Mucosa of rectum (tissue), 2 donors: ENCODE measurements around the gene MVD.

Source experiments
- H3K27ac ChIP-seq, 2 donors: one replicate each; pipeline ENCODE4 v1.7.0; 2013; ENCODE audit warnings: inconsistent platforms in 2 of 2, low read depth in 2 of 2, low read length in 2 of 2
- H3K27me3 ChIP-seq, 2 donors: one replicate each; pipeline ENCODE4 v1.7.0; 2013; ENCODE audit warnings: low read length in 2 of 2; ENCODE audit not compliant: control insufficient read depth in 2 of 2, insufficient read depth in 2 of 2
- H3K36me3 ChIP-seq, 2 donors: one replicate each; pipeline ENCODE4 v1.7.0; 2013; ENCODE audit warnings: low read length in 2 of 2; ENCODE audit not compliant: control insufficient read depth in 2 of 2, insufficient read depth in 2 of 2
- H3K4me1 ChIP-seq, 2 donors: one replicate each; pipeline ENCODE4 v1.7.0; 2013; ENCODE audit warnings: low read length in 2 of 2, mild to moderate bottlenecking in 1 of 2; ENCODE audit not compliant: control insufficient read depth in 2 of 2, insufficient read depth in 2 of 2
- H3K4me3 ChIP-seq, 2 donors: one replicate each; pipeline ENCODE4 v1.7.0; 2013; ENCODE audit warnings: low read length in 2 of 2
- H3K9ac ChIP-seq, 2 donors: one replicate each; pipeline ENCODE4 v1.7.0; 2013; ENCODE audit warnings: low read length in 2 of 2, low read depth in 1 of 2, mild to moderate bottlenecking in 1 of 2
- H3K9me3 ChIP-seq, 2 donors: one replicate each; pipeline ENCODE4 v1.7.0; 2013; ENCODE audit warnings: low read length in 2 of 2; ENCODE audit not compliant: control insufficient read depth in 2 of 2
- donor health status: healthy.
- donor health status: Normal muscosa, but diverticular disease.

Gene MVD

DNA sequence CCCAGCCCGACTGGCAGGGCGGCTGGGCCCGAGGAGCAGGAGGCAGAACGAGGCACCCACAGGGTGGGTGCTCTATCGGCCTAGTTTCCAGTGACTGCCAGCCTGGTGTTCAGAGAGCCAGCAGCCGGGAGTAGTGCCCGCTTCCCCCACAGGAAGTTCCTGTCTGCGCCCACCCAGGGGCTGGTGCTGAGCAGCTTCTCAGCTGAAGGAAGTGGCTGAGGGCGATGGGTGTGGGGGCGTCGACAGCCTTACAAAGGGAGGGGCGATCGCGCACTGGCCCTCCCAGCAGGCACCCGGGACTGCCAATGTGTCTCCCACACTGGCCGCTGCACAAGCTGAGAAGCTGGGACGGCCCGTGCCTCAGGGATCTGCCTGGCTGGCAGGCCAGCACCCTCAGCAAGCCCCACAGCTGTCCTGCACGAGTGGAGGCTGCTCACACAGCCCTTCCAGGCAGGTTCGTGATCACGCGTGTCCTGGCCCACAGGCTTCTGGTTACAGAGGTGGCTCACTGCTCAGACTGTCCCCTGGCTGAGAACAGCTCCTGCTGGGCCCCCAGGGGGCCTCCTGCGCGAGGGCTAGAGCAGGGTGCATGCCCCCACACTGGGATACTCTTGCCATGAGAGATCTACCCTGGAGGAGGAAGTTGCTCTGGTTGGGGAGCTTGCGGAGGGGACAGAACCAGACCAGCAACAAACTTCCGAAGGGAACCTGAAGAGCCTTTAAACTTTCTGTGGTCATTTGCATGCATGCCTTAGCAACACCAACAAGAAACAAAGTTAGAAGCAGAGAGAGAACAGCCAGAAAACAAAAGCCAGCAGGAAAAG is 40.8 kb upstream of the MVD start:
- peak overlapping the region; percentile 52 to 78 for H3K4me3 ChIP-seq
- H3K36me3 ChIP-seq = peaks cover 0 to 3% of the 10 kb centered on the region in 2 donors
- peak overlapping the region; percentile 40 to 70 for H3K9ac ChIP-seq
- peak overlapping the region; percentile 68 to 86 for H3K27ac ChIP-seq
- H3K27me3 ChIP-seq = no peaks in the 10 kb centered on the region
- H3K4me1 ChIP-seq = peaks cover 36 to 42% of the 10 kb centered on the region in 2 donors
- H3K9me3 ChIP-seq = no peaks in the 10 kb centered on the region

DNA sequence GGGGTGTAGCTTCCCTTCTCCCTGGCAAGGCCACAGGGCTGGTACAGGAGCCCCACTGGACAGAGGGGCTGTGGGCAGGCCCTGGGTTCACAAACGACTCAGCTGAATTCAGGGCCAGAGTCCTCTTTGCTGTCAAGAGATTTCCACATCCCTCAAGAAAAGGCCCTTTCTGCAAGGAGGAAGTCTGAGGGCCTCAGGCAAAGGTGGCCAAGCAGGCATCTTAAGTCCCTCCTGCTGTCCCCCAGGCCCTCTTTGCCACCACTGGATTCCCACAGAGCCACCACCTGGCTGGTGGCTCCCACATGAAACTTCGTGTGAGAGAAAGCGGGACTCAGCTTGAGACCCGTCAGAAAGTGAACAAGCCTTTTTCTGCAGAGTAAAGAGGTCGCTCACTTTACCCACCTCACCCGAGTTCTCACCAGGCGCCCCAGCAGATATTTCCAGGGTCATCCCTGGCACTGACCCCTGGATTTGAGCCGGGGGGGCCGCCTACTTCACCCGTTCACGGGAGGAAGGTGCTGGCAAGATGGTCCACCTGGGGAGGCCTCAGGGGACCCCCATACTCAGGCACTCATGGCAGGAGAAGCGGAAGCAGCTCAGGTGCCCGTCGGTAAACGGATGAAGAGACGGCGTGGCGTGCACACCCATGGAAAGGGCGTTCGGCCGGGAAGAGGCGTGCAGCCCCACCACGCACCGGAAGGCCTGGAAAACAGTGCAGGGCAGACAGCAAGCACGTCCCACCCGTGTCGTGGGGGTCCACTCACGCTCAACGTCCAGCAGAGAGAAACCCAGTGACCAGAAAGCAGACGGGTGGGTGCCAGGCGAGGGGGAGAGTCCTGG is 39.7 kb upstream of the MVD start:
- Histone ChIP-seq H3K9me3 (no peaks in the 10 kb centered on the region), H3K36me3 (peaks cover 0 to 7% of the 10 kb centered on the region in 2 donors), H3K4me3 (peak overlapping the region; percentile 46 to 78), H3K4me1 (peaks cover 36 to 42% of the 10 kb centered on the region in 2 donors), H3K9ac (peak overlapping the region; percentile 24 to 54), H3K27ac (peak overlapping the region; percentile 68 to 86), H3K27me3 (no peaks in the 10 kb centered on the region)

DNA sequence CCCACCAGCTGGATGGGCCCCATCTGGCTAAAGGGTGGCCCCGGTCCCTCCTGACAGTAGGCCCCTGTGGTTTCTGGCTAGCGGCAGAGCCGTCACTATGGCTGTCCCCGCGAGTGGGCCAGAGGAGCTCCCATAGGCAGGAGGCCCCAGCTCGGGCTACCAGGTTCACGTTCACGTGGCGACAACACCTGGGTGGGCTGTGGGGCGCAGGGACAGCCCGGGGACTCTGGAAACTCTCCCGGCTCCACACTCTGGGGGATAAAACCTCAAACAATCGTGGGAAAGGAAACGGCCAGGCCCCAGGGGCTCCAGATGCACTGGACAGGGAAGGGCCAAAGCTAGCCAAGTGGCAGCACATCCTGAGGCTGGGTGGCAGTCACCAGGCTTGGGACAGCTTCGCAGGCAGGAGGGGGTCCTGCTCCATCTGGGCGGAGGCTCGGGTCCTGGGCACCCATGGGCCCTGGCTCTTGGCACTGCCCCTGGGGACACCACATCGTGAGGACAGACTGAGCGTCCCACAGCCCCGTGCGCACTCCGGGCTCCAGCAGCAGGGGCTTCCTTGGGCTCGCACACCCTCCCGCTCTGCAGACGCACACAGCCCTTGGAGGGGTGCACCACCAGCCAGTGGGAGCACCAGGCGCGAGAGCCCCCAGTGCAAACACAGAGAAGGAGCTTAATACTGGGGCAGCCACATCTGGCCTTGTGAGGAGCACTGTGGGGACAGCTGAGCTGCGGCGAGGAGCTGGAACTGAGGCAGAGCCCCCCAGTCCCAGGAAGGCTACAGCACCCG is 38.9 kb upstream of the MVD start:
- Histone ChIP-seq H3K9ac (peak overlapping the region; percentile 52 to 54), H3K36me3 (peaks cover 0 to 11% of the 10 kb centered on the region in 2 donors), H3K27me3 (no peaks in the 10 kb centered on the region), H3K9me3 (no peaks in the 10 kb centered on the region), H3K27ac (peak overlapping the region; percentile 63 to 86), H3K4me3 (peak overlapping the region in 1 of 2 donors; percentile 41), H3K4me1 (peaks cover 29 to 34% of the 10 kb centered on the region in 2 donors)

DNA sequence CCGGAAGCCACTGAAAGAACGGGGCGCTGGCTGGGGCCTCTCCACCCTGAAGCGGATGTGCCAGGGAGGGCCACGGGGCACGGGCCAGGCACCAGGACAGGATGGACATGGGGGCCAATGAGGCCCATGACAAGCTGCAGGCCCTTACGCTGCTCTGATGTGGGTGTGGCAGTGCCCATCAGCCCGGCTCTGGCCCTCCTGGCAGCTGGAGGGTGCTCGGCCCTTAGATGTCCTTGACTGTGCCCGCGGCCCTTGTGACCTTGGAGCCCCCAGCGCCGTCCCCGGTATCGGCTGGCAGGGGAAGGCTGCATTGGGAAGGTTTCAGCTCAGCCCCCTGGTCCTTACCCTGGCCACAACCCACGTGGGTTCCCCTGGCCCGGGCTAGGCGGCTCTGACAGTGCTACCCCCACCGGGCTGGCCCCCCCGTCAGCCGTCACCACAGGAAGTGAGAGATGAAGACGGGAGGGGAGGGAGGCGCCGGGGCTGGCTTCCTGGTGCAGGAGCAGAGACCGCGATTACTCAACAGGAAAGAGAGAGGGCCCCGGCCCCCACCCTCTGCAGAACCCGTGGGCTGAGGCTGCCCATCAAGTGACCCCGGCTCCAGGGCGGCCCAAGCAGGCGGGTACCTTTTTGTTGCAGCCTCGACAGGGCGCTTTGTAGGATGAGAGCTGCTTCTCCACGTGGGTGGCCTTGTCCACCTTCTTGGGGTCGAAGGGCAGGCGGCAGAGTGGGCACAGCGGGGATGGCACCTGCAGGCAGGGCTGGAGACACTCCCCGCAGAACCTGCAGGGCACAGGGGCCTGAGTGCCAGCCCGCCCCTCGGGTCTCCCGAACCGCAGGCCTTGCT is 38.0 kb upstream of the MVD start:
- peak overlapping the region; percentile 35 to 41 for H3K4me3 ChIP-seq
- H3K9ac ChIP-seq = peak overlapping the region in 1 of 2 donors; percentile 54
- no peaks in the 10 kb centered on the region for H3K9me3 ChIP-seq
- H3K4me1 ChIP-seq = peaks cover 25 to 30% of the 10 kb centered on the region in 2 donors
- H3K36me3 ChIP-seq = peaks cover 0 to 13% of the 10 kb centered on the region in 2 donors
- H3K27me3 ChIP-seq = no peaks in the 10 kb centered on the region
- peak overlapping the region; percentile 72 to 86 for H3K27ac ChIP-seq

DNA sequence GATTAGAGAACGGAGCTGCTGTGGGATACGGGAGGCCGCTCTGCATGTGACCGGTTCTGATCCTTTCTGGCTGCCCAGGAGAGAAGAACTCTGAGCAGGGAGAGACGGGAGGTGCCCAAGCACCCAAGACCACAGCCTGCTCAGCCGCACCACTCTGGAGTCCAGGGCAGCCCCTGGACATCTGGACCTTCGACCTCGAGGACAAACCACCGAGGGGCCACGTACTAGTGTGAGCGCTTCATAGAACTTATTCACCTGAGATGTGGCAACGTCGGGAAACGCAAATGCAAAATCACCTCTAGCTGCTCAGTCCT is 37.4 kb upstream of the MVD start:
- Histone ChIP-seq H3K36me3 (peaks cover 0 to 13% of the 10 kb centered on the region in 2 donors), H3K4me3 (no peak overlapping the region), H3K27ac (peak overlapping the region; percentile 72 to 83), H3K27me3 (no peaks in the 10 kb centered on the region), H3K4me1 (peaks cover 21 to 27% of the 10 kb centered on the region in 2 donors), H3K9ac (peak overlapping the region in 1 of 2 donors; percentile 11), H3K9me3 (no peaks in the 10 kb centered on the region)

DNA sequence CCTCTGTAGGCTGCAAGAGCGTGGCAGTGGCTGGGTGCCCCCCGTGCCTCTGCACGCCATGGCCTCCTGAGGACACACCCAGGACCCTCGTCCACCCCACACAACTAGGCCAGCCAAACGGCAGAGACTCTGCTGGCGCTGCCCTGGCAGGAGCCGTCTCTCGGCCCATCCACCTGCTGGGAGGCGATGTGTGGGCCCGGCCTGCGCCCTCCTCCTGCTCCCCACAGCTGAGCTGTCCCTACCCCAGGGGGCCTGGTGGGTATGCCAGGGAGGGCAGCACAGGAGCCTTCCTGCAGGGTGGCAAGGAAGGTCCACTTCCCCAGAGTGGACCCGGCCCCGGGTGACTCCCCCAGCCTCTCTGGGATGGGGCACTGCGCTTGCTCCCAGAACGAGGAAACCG is 36.3 kb upstream of the MVD start:
- Histone ChIP-seq H3K9me3 (no peaks in the 10 kb centered on the region), H3K36me3 (peaks cover 0 to 13% of the 10 kb centered on the region in 2 donors), H3K4me3 (no peak overlapping the region), H3K27ac (no peak overlapping the region), H3K9ac (no peak overlapping the region), H3K4me1 (peaks cover 11 to 18% of the 10 kb centered on the region in 2 donors), H3K27me3 (no peaks in the 10 kb centered on the region)

DNA sequence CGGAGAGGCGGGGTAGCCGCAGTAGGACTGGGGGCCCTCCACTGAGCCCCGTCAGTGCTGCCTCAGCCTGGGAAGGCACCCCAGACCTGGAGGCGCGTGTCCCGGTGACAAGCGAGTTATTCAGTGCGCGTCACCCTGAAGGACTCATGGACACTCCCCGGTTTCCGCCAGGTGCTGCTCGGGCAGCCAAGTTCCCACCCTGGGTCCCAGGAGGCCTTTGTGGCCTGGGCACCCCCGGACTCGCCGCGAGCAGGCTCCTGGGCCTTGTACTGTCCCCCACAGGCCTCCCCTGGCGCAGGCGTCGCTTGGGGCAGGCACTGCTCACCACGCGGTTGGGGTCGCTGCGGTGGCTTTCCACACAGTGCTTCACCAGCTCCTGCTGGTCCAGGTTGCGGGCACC is 35.8 kb upstream of the MVD start:
- H3K4me1 ChIP-seq = peaks cover 10 to 13% of the 10 kb centered on the region in 2 donors
- peaks cover 0 to 13% of the 10 kb centered on the region in 2 donors for H3K36me3 ChIP-seq
- no peaks in the 10 kb centered on the region for H3K27me3 ChIP-seq
- no peak overlapping the region for H3K4me3 ChIP-seq
- no peak overlapping the region for H3K9ac ChIP-seq
- H3K27ac ChIP-seq = no peak overlapping the region
- no peaks in the 10 kb centered on the region for H3K9me3 ChIP-seq

DNA sequence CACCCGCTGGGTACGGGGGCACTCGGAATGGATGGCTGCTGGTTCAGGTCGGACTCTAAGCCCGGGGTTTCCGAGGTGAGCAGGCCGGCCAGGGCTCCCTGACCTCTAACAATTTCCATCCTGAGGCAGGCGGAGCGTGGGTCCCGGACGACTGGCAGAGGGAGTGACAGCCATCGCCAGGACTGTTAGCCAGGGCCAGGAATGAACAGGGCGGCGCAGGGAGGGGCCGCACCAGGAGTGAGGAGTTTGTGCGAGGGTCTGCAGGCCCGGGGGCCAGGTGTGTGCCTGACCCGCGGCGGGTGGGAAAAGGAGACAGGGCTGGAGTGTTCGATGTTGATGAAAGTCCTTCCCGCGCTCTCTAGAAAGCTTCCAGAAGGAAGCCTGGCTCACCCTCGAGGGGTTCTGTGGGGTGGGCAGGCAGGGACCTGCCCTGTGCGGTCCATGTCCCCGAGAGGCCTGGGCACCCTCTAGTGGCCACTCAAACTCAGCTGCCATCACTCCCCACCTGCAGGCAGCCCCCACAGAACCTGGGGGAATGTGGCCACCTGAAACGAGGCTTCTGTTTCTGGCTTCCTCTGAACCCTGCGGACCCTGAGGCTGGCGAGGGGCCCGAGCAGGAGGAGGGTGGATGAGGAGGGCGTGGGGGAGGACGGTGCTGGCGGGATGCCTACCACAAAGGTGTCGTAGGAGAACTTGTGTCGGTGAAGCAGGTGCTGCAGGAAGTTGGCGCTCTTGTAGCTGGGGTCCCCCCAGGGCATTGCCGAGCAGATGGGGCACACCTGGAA is 35.1 kb upstream of the MVD start:
- no peaks in the 10 kb centered on the region for H3K9me3 ChIP-seq
- no peak overlapping the region for H3K27ac ChIP-seq
- H3K36me3 ChIP-seq = peaks cover 0 to 13% of the 10 kb centered on the region in 2 donors
- no peaks in the 10 kb centered on the region for H3K27me3 ChIP-seq
- H3K4me1 ChIP-seq = peaks cover 10 to 13% of the 10 kb centered on the region in 2 donors
- no peak overlapping the region for H3K4me3 ChIP-seq
- no peak overlapping the region for H3K9ac ChIP-seq
